Adipocyte (in vitro differentiated cells): ENCODE measurements around the gene VPS45.

Source experiments
- DNase-seq: peaks from one replicate; pipeline ENCODE4 v3.0.0-alpha.2; 2015; ENCODE audit warnings: low read depth
- H3K27me3 ChIP-seq: replicated peaks from 2 replicates; pipeline ENCODE4 v1.7.0; 2013; ENCODE audit warnings: mild to moderate bottlenecking, low read length, moderate library complexity; ENCODE audit not compliant: control insufficient read depth, insufficient read depth
- H3K36me3 ChIP-seq: 2 replicates; pipeline ENCODE4 v1.7.0; 2013; ENCODE audit warnings: low read length, mild to moderate bottlenecking, moderate library complexity; ENCODE audit not compliant: control insufficient read depth, insufficient read depth, severe bottlenecking
- H3K4me1 ChIP-seq: 2 replicates; pipeline ENCODE4 v1.7.0; 2013; ENCODE audit warnings: mild to moderate bottlenecking, low read length, moderate library complexity; ENCODE audit not compliant: control insufficient read depth, insufficient read depth
- H3K4me3 ChIP-seq: 2 replicates; pipeline ENCODE4 v1.7.0; 2013; ENCODE audit warnings: mild to moderate bottlenecking, low read length, moderate library complexity
- H3K9ac ChIP-seq: 2 replicates; pipeline ENCODE4 v1.7.0; 2013; ENCODE audit warnings: mild to moderate bottlenecking, low read length, moderate library complexity
- H3K9me3 ChIP-seq: 2 replicates; pipeline ENCODE4 v1.7.0; 2013; ENCODE audit warnings: mild to moderate bottlenecking, low read length, moderate library complexity; ENCODE audit not compliant: control insufficient read depth

Gene VPS45

GRCh38 chr1:150150133-150151021, 82.8 kb downstream of the VPS45 start:
- Histone ChIP-seq H3K27me3 (no peaks in the 10 kb centered on the region), H3K4me1 (peaks cover 37% of the 10 kb centered on the region), H3K9me3 (no peaks in the 10 kb centered on the region), H3K4me3 (peak overlapping the region; percentile 85), H3K9ac (peak overlapping the region; percentile 88), H3K36me3 (peaks cover 13% of the 10 kb centered on the region)
- DNase-seq: peak; percentile 62

GRCh38 chr1:150151291-150152181, 84.0 kb downstream of the VPS45 start:
- H3K4me3 ChIP-seq: peak overlapping the region; percentile 85
- H3K9ac ChIP-seq: peak overlapping the region; percentile 88
- H3K36me3 ChIP-seq: peaks cover 24% of the 10 kb centered on the region
- DNase-seq: peak; percentile 42
- H3K9me3 ChIP-seq: no peaks in the 10 kb centered on the region
- no peaks in the 10 kb centered on the region for H3K27me3 ChIP-seq
- H3K4me1 ChIP-seq: peaks cover 37% of the 10 kb centered on the region

- no peaks in the 10 kb centered on the region for H3K27me3 ChIP-seq
- H3K9ac ChIP-seq: peak overlapping the region; percentile 88
- peaks cover 37% of the 10 kb centered on the region for H3K4me1 ChIP-seq
- H3K36me3 ChIP-seq: peaks cover 30% of the 10 kb centered on the region
- no peaks in the 10 kb centered on the region for H3K9me3 ChIP-seq
- peak overlapping the region; percentile 85 for H3K4me3 ChIP-seq
- DNase-seq: peak; percentile 16
Measured at GRCh38 chr1:150152182-150152536, 84.6 kb downstream of the VPS45 start.

GRCh38 chr1:150152772-150153456, 85.3 kb downstream of the VPS45 start:
- Histone ChIP-seq H3K4me1 (peaks cover 37% of the 10 kb centered on the region), H3K9me3 (no peaks in the 10 kb centered on the region), H3K36me3 (peaks cover 38% of the 10 kb centered on the region), H3K9ac (peak overlapping the region; percentile 63), H3K27me3 (no peaks in the 10 kb centered on the region), H3K4me3 (peak overlapping the region; percentile 54)
- peak; percentile 26 for DNase-seq

GRCh38 chr1:150154143-150154542, 86.6 kb downstream of the VPS45 start:
- Histone ChIP-seq H3K9ac (no peak overlapping the region), H3K36me3 (peaks cover 47% of the 10 kb centered on the region), H3K4me1 (peaks cover 33% of the 10 kb centered on the region), H3K27me3 (no peaks in the 10 kb centered on the region), H3K9me3 (no peaks in the 10 kb centered on the region), H3K4me3 (no peak overlapping the region)
- no peak for DNase-seq

- no peak overlapping the region for H3K4me3 ChIP-seq
- no peak for DNase-seq
- no peaks in the 10 kb centered on the region for H3K27me3 ChIP-seq
- peaks cover 31% of the 10 kb centered on the region for H3K4me1 ChIP-seq
- peaks cover 55% of the 10 kb centered on the region for H3K36me3 ChIP-seq
- H3K9me3 ChIP-seq: no peaks in the 10 kb centered on the region
- H3K9ac ChIP-seq: no peak overlapping the region
Measured at GRCh38 chr1:150155413-150156071, 88.0 kb downstream of the VPS45 start.

GRCh38 chr1:150156868-150157603, 89.5 kb downstream of the VPS45 start:
- Histone ChIP-seq H3K4me1 (peaks cover 23% of the 10 kb centered on the region), H3K36me3 (peaks cover 55% of the 10 kb centered on the region)

GRCh38 chr1:150159550-150159949, 92.0 kb downstream of the VPS45 start:
- DNase-seq: no peak
- Histone ChIP-seq H3K4me3 (no peak overlapping the region), H3K36me3 (peaks cover 44% of the 10 kb centered on the region), H3K4me1 (peaks cover 26% of the 10 kb centered on the region), H3K27me3 (no peaks in the 10 kb centered on the region), H3K9ac (no peak overlapping the region), H3K9me3 (no peaks in the 10 kb centered on the region)

More at GRCh38 chr1:150156868-150157603, 89.5 kb downstream of the VPS45 start:
- DNase-seq: no peak
- no peaks in the 10 kb centered on the region for H3K9me3 ChIP-seq
- H3K9ac ChIP-seq: no peak overlapping the region
- H3K4me3 ChIP-seq: no peak overlapping the region
- H3K27me3 ChIP-seq: no peaks in the 10 kb centered on the region

- Histone ChIP-seq H3K4me3 (no peak overlapping the region), H3K27me3 (no peaks in the 10 kb centered on the region), H3K36me3 (peaks cover 36% of the 10 kb centered on the region), H3K9me3 (no peaks in the 10 kb centered on the region), H3K9ac (no peak overlapping the region), H3K4me1 (peaks cover 26% of the 10 kb centered on the region)
- DNase-seq: no peak
Measured at GRCh38 chr1:150160964-150161621, 93.5 kb downstream of the VPS45 start.
